ENCODE results near the gene GARS1. TPM values are rescaled to one million over a fixed set of nuclear protein-coding genes. Genes with fewer than 3 reads are reported as not detected.

Gene GARS1
- total and polyA plus RNA-seq, 9 donors: 35.0 to 253 (median 55.3) TPM

GRCh38 chr7:30548845-30549244, 45.8 kb upstream of the GARS1 start:
- peaks cover 3% of the 10 kb centered on the region for H3K4me1 ChIP-seq (ENCODE audit: insufficient read depth)
- WGBS, 3 donors: 6 to 14% (median 13%) methylated on average over 6 of the region's 6 CpGs
- H3K27ac ChIP-seq: no peak overlapping the region
- no peak overlapping the region for H3K4me3 ChIP-seq
- DNase-seq: peak; percentile 53 to 72 (median 64)
- intact Hi-C loops (cut with DNase I): no loop called here
- H3K9me3 ChIP-seq: no peaks in the 10 kb centered on the region
- H3K27me3 ChIP-seq: no peaks in the 10 kb centered on the region
- no peaks in the 10 kb centered on the region for H3K36me3 ChIP-seq
- TF ChIP-seq CTCF (IDR thresholded peaks at IDR 0.05) (peak; percentile 46 to 83 (median 50)), POLR2A (IDR thresholded peaks at IDR 0.05) (no peak), EP300 (IDR thresholded peaks at IDR 0.05) (no peak)

- 86 to 96% (median 87%) methylated on average over 7 of the region's 7 CpGs for WGBS, 3 donors
- H3K36me3 ChIP-seq: no peaks in the 10 kb centered on the region
- no peak overlapping the region for H3K4me3 ChIP-seq
- intact Hi-C loops (cut with DNase I): no loop called here
- no peak for DNase-seq
- no peak overlapping the region for H3K27ac ChIP-seq
- TF ChIP-seq EP300 (IDR thresholded peaks at IDR 0.05) (no peak), POLR2A (IDR thresholded peaks at IDR 0.05) (no peak), CTCF (IDR thresholded peaks at IDR 0.05) (no peak)
- H3K27me3 ChIP-seq: no peaks in the 10 kb centered on the region
- no peaks in the 10 kb centered on the region for H3K9me3 ChIP-seq
- peaks cover 3% of the 10 kb centered on the region for H3K4me1 ChIP-seq (ENCODE audit: insufficient read depth)
Measured at GRCh38 chr7:30549931-30550493, 44.7 kb upstream of the GARS1 start.

GRCh38 chr7:30552330-30552729, 42.3 kb upstream of the GARS1 start:
- no peaks in the 10 kb centered on the region for H3K27me3 ChIP-seq
- TF ChIP-seq POLR2A (IDR thresholded peaks at IDR 0.05) (no peak), CTCF (IDR thresholded peaks at IDR 0.05) (no peak), EP300 (IDR thresholded peaks at IDR 0.05) (no peak)
- intact Hi-C loops (cut with DNase I): no loop called here
- no peaks in the 10 kb centered on the region for H3K36me3 ChIP-seq
- H3K27ac ChIP-seq: no peak overlapping the region
- DNase-seq: no peak
- peaks cover 3% of the 10 kb centered on the region for H3K4me1 ChIP-seq (ENCODE audit: insufficient read depth)
- H3K9me3 ChIP-seq: no peaks in the 10 kb centered on the region
- no peak overlapping the region for H3K4me3 ChIP-seq
- 26 to 76% (median 75%) methylated on average over 1 of the region's 1 CpG for WGBS, 3 donors

DNA sequence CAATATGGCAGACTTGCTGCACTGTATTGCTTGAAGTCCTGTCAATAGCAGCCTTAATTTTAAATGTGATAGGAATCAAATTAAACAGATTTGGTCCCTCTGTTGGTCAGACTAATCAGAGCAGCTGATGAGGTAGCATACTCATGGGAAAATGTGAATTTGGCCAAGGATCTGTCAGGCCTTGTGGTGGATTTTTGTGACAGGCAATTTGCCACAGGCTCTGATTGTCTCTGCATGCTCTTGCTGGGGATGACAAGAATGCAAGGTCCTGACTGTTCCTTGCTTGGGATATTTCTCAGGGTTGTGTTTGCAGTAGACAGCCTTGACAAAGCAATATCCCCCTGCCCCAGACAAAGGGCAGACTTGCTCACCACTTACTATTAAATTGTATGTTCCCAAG, 41.5 kb upstream of the GARS1 start:
- Histone ChIP-seq H3K27me3 (no peaks in the 10 kb centered on the region), H3K4me1 (ENCODE audit: insufficient read depth) (peaks cover 3% of the 10 kb centered on the region), H3K4me3 (no peak overlapping the region), H3K27ac (no peak overlapping the region), H3K9me3 (no peaks in the 10 kb centered on the region), H3K36me3 (no peaks in the 10 kb centered on the region)
- intact Hi-C loops (cut with DNase I): no loop called here
- no peak for DNase-seq
- TF ChIP-seq POLR2A (IDR thresholded peaks at IDR 0.05): no peak
- no peak for TF ChIP-seq EP300 (IDR thresholded peaks at IDR 0.05)
- TF ChIP-seq CTCF (IDR thresholded peaks at IDR 0.05): no peak

Data from ovary (tissue), 9 donors.